Liver (tissue), 9 donors: ENCODE measurements around the gene CHRM4. TPM values are rescaled to one million over a fixed set of nuclear protein-coding genes. Genes with fewer than 3 reads are reported as not detected.

Source experiments
- DNase-seq: peaks from one replicate; pipeline ENCODE4 v3.0.0-alpha.2; 2017; ENCODE audit warnings: low spot score
- H3K27ac ChIP-seq, 2 donors: one replicate each; pipeline ENCODE4 v1.7.0; 2013; ENCODE audit warnings: inconsistent platforms in 2 of 2, low read length in 2 of 2, control low read depth in 1 of 2, low read depth in 1 of 2, mild to moderate bottlenecking in 1 of 2
- H3K27me3 ChIP-seq, 4 donors: one replicate each; pipeline versions ENCODE4 v1.6.1 to v1.7.0; 2013; ENCODE audit warnings: low read length in 3 of 4, inconsistent platforms in 1 of 4, mild to moderate bottlenecking in 1 of 4, moderate library complexity in 1 of 4; ENCODE audit not compliant: control insufficient read depth in 4 of 4, insufficient read depth in 4 of 4
- H3K36me3 ChIP-seq, 4 donors: one replicate each; pipeline versions ENCODE4 v1.6.1 to v1.7.0; 2013; ENCODE audit warnings: low read length in 3 of 4, mild to moderate bottlenecking in 3 of 4, low read depth in 1 of 4, moderate library complexity in 1 of 4; ENCODE audit not compliant: control insufficient read depth in 4 of 4, insufficient read depth in 3 of 4
- H3K4me1 ChIP-seq, 4 donors: one replicate each; pipeline versions ENCODE4 v1.6.1 to v1.7.0; 2013; ENCODE audit warnings: low read length in 3 of 4, mild to moderate bottlenecking in 3 of 4, moderate library complexity in 1 of 4; ENCODE audit not compliant: control insufficient read depth in 4 of 4, insufficient read depth in 4 of 4
- H3K4me3 ChIP-seq, 3 donors: one replicate each; pipeline versions ENCODE4 v1.6.1 to v1.7.0; 2013; ENCODE audit warnings: low read length in 3 of 3, control low read depth in 1 of 3, low read depth in 1 of 3, mild to moderate bottlenecking in 1 of 3
- H3K9ac ChIP-seq, 2 donors: one replicate each; pipeline ENCODE4 v1.7.0; 2013; ENCODE audit warnings: low read length in 2 of 2, mild to moderate bottlenecking in 2 of 2, moderate library complexity in 2 of 2, control low read depth in 1 of 2, low read depth in 1 of 2
- H3K9me3 ChIP-seq, 4 donors: one replicate each; pipeline versions ENCODE4 v1.6.1 to v1.7.0; 2013; ENCODE audit warnings: low read length in 3 of 4; ENCODE audit not compliant: control insufficient read depth in 4 of 4
- ATF3 ChIP-seq: IDR thresholded peaks from 2 replicates; pipeline ENCODE4 v1.6.1; 2016; ENCODE audit warnings: antibody characterized with exemption
- CTCF ChIP-seq: fragments of 150-350 bp; IDR thresholded peaks from 2 replicates; pipeline ENCODE4 v1.5.1; 2017; ENCODE audit warnings: improper control_type of control experiment, low read depth, low read length; ENCODE audit not compliant: missing input control
- FOXA2 ChIP-seq: IDR thresholded peaks from 2 replicates; pipeline ENCODE4 v1.6.1; 2016; ENCODE audit warnings: antibody characterized with exemption
- GABPA ChIP-seq, 2 donors: IDR thresholded peaks in 1 of 2; conservative IDR thresholded peaks in 1 of 2; 2 replicates each; pipeline ENCODE4 v1.6.1; 2016; ENCODE audit warnings: antibody characterized with exemption in 2 of 2, mild to moderate bottlenecking in 1 of 2, moderate library complexity in 1 of 2
- HNF4A ChIP-seq, 2 donors: conservative IDR thresholded peaks; 2 replicates each; pipeline ENCODE4 v1.6.1; 2016; ENCODE audit warnings: antibody characterized with exemption in 2 of 2, mild to moderate bottlenecking in 2 of 2
- HNF4G ChIP-seq: IDR thresholded peaks from 2 replicates; pipeline ENCODE4 v1.6.1; 2016; ENCODE audit warnings: antibody characterized with exemption
- JUND ChIP-seq, 2 donors: IDR thresholded peaks; 2 replicates each; pipeline ENCODE4 v1.6.1; 2016; ENCODE audit warnings: antibody characterized with exemption in 2 of 2
- NR2F2 ChIP-seq: IDR thresholded peaks from 2 replicates; pipeline ENCODE4 v1.6.1; 2016; ENCODE audit warnings: antibody characterized with exemption
- RAD21 ChIP-seq, 2 donors: IDR thresholded peaks; 2 replicates each; pipeline ENCODE4 v1.6.1; 2016; ENCODE audit warnings: antibody characterized with exemption in 2 of 2, mild to moderate bottlenecking in 2 of 2
- REST ChIP-seq: IDR thresholded peaks from 2 replicates; pipeline ENCODE4 v1.6.1; 2016; ENCODE audit warnings: antibody characterized with exemption, mild to moderate bottlenecking
- RXRA ChIP-seq, 2 donors: IDR thresholded peaks; 2 replicates each; pipeline ENCODE4 v1.6.1; 2017 to 2018; ENCODE audit warnings: antibody characterized with exemption in 2 of 2, mild to moderate bottlenecking in 1 of 2
- SP1 ChIP-seq: IDR thresholded peaks from 2 replicates; pipeline ENCODE4 v1.6.1; 2018; ENCODE audit warnings: antibody characterized with exemption, mild to moderate bottlenecking
- TAF1 ChIP-seq: conservative IDR thresholded peaks from 2 replicates; pipeline ENCODE4 v1.6.1; 2016; ENCODE audit warnings: antibody characterized with exemption, mild to moderate bottlenecking
- ZBTB33 ChIP-seq: IDR thresholded peaks from 2 replicates; pipeline ENCODE4 v1.6.1; 2016; ENCODE audit warnings: antibody characterized with exemption
- WGBS: extraction: QIAGEN DNeasy Blood & Tissue Kit; methylation state at CpG from one replicate; pipeline ENCODE4 v1.1.7; 2013; 5-methylcytosine and 5-hydroxymethylcytosine counted together
- polyA plus RNA-seq, 2 donors: library from polyadenylated mRNA; stranded (reverse) in 1 of 2; unstranded in 1 of 2; fragments of 200-250 nt in 1 of 2; fragments of >200 nt in 1 of 2; fragmentation: Nextera tagmentation in 1 of 2; extraction: Ambion mirVana in 1 of 2; gene quantifications; one replicate each; pipeline versions ENCODE4 v1.2.1 to v1.2.3, GENCODE V29; 2013 to 2015
- total RNA-seq, 2 donors: library from RNA; depleted of rRNA; stranded (reverse); fragments of >200 nt; gene quantifications; one replicate each; pipeline ENCODE4 v1.2.3, GENCODE V29; 2014
- TF ChIP-seq, protein P1 (sequence below): IDR thresholded peaks from 2 replicates; pipeline ENCODE4 v1.6.1; 2016; ENCODE audit warnings: antibody characterized with exemption
- donor health status: healthy.
- donor health status: healthy.
- donor health status: healthy.
- donor health status: healthy.
- donor health status: healthy.

Gene CHRM4
- total and polyA plus RNA-seq, 4 donors = 0.08 to 0.09 TPM; not detected in 2

- H3K27me3 ChIP-seq = no peaks in the 10 kb centered on the region
- H3K9ac ChIP-seq = no peak overlapping the region
- no peak overlapping the region for H3K27ac ChIP-seq
- DNase-seq = no peak
- H3K4me1 ChIP-seq = peaks cover 4 to 13% (median 6%) of the 10 kb centered on the region in 4 donors
- peaks cover 6 to 41% (median 11%) of the 10 kb centered on the region in 4 donors for H3K36me3 ChIP-seq
- 96% methylated on average over 5 of the region's 5 CpGs for WGBS
- H3K4me3 ChIP-seq = no peak overlapping the region
- H3K9me3 ChIP-seq = no peaks in the 10 kb centered on the region
- no peak for TF ChIP-seq ATF3
- no peak for TF ChIP-seq GABPA (IDR thresholded peaks at IDR 0.05 in 1 of 2, conservative IDR thresholded peaks at IDR 0.05 in 1 of 2)
- no peak for TF ChIP-seq SP1
- TF ChIP-seq REST = no peak
- no peak for TF ChIP-seq RXRA (IDR thresholded peaks at IDR 0.05)
- TF ChIP-seq HNF4G = no peak
- no peak for TF ChIP-seq FOXA2
- no peak for TF ChIP-seq JUND (IDR thresholded peaks at IDR 0.05)
- no peak for TF ChIP-seq NR2F2
- TF ChIP-seq CTCF = no peak
- no peak for TF ChIP-seq TAF1
- TF ChIP-seq ZBTB33 = no peak
- TF ChIP-seq, protein P1, sequence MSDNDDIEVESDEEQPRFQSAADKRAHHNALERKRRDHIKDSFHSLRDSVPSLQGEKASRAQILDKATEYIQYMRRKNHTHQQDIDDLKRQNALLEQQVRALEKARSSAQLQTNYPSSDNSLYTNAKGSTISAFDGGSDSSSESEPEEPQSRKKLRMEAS = no peak
- TF ChIP-seq HNF4A (conservative IDR thresholded peaks at IDR 0.05) = no peak
- TF ChIP-seq RAD21 (IDR thresholded peaks at IDR 0.05) = no peak
Measured at GRCh38 chr11:46377831-46378230, 13.7 kb downstream of the CHRM4 start.

DNA sequence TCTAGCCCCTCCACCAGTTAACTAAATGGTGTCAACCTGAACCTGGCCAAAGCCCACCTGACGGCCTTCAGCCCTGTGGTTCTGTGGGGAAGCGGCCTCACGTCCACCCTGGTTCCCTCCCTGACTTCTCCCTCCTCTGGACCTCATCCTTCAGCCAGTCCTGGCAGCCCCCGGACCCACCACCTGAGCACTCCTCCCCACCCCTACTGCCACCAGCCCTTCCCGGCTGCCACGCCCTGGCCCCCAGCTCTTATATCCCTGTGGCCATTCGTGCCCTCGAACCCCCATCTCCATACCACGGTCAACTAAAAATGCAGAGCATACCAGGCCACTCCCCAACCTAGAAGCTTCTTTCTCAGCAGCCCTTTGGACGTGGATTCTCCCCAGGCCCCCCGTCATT, 14.3 kb downstream of the CHRM4 start:
- 97% methylated on average over 11 of the region's 11 CpGs for WGBS
- no peak overlapping the region for H3K9ac ChIP-seq
- no peak overlapping the region for H3K4me3 ChIP-seq
- no peak for DNase-seq
- no peak overlapping the region for H3K27ac ChIP-seq
- no peaks in the 10 kb centered on the region for H3K27me3 ChIP-seq
- peaks cover 6 to 44% (median 12%) of the 10 kb centered on the region in 4 donors for H3K36me3 ChIP-seq
- H3K4me1 ChIP-seq = peaks cover 4 to 11% (median 5%) of the 10 kb centered on the region in 4 donors
- TF ChIP-seq GABPA (IDR thresholded peaks at IDR 0.05 in 1 of 2, conservative IDR thresholded peaks at IDR 0.05 in 1 of 2) (no peak), SP1 (no peak), REST (no peak), ATF3 (no peak), FOXA2 (no peak), ZBTB33 (no peak), RXRA (IDR thresholded peaks at IDR 0.05) (no peak)
- H3K9me3 ChIP-seq = no peaks in the 10 kb centered on the region
